WTC11 (cell line): ENCODE measurements around the gene ACBD4. TPM values are rescaled to one million over a fixed set of nuclear protein-coding genes. Genes with fewer than 3 reads are reported as not detected.

ENCODE experiments used
- CREB1 ChIP-seq: sonication (generic); formaldehyde crosslinking; IDR thresholded peaks from 2 replicates; pipeline ENCODE4 v1.8.0; 2023; ENCODE audit warnings: mild to moderate bottlenecking, missing genetic modification reagents
- CREM ChIP-seq: sonication (generic); formaldehyde crosslinking; IDR thresholded peaks from 2 replicates; pipeline ENCODE4 v1.8.1; 2022; ENCODE audit warnings: mild to moderate bottlenecking, missing genetic modification reagents, moderate library complexity
- E2F1 ChIP-seq: sonication (generic); formaldehyde crosslinking; IDR thresholded peaks from 2 replicates; pipeline ENCODE4 v1.8.0; 2022; ENCODE audit warnings: mild to moderate bottlenecking, missing genetic modification reagents
- ETV6 ChIP-seq: sonication (generic); formaldehyde crosslinking; IDR thresholded peaks from 2 replicates; pipeline ENCODE4 v1.8.1; 2022; ENCODE audit warnings: mild to moderate bottlenecking, missing genetic modification reagents
- FOXJ3 ChIP-seq: sonication (generic); formaldehyde crosslinking; IDR thresholded peaks from 2 replicates; pipeline ENCODE4 v1.9.0; 2021; ENCODE audit warnings: missing genetic modification reagents, mild to moderate bottlenecking, borderline replicate concordance
- FOXP1 ChIP-seq: sonication (generic); formaldehyde crosslinking; IDR thresholded peaks from 2 replicates; pipeline ENCODE4 v1.8.0; 2022; ENCODE audit warnings: missing genetic modification reagents, mild to moderate bottlenecking, moderate library complexity, borderline replicate concordance
- GRHL2 ChIP-seq: fragments of 250-450 bp; sonication (Bioruptor Pico); IDR thresholded peaks from 2 replicates; pipeline ENCODE4 v1.8.0; 2022; ENCODE audit warnings: mild to moderate bottlenecking, moderate library complexity; ENCODE audit not compliant: insufficient replicate concordance, severe bottlenecking
- NFE2L1 ChIP-seq: sonication (generic); formaldehyde crosslinking; IDR thresholded peaks from 2 replicates; pipeline ENCODE4 v1.8.1; 2023; ENCODE audit warnings: missing genetic modification reagents
- NR1H2 ChIP-seq: sonication (generic); formaldehyde crosslinking; IDR thresholded peaks from 2 replicates; pipeline ENCODE4 v1.9.0; 2021; ENCODE audit warnings: mild to moderate bottlenecking, moderate library complexity, missing genetic modification reagents
- NR2C2 ChIP-seq: sonication (generic); formaldehyde crosslinking; IDR thresholded peaks from 2 replicates; pipeline ENCODE4 v1.8.0; 2022; ENCODE audit warnings: mild to moderate bottlenecking, missing genetic modification reagents
- OVOL2 ChIP-seq: fragments of 250-450 bp; sonication (Bioruptor Pico); IDR thresholded peaks from 2 replicates; pipeline ENCODE4 v1.9.0; 2021; ENCODE audit warnings: mild to moderate bottlenecking, borderline replicate concordance
- TEAD1 ChIP-seq: sonication (generic); formaldehyde crosslinking; IDR thresholded peaks from 2 replicates; pipeline ENCODE4 v1.8.0; 2022; ENCODE audit warnings: mild to moderate bottlenecking, missing genetic modification reagents
- TP53 ChIP-seq: sonication (generic); formaldehyde crosslinking; IDR thresholded peaks from 2 replicates; pipeline ENCODE4 v1.8.1; 2023; ENCODE audit warnings: mild to moderate bottlenecking, missing genetic modification reagents
- ZBTB21 ChIP-seq: sonication (generic); formaldehyde crosslinking; IDR thresholded peaks from 2 replicates; pipeline ENCODE4 v1.8.1; 2023; ENCODE audit warnings: mild to moderate bottlenecking, missing genetic modification reagents, borderline replicate concordance
- ZMAT4 ChIP-seq: fragments of 250-450 bp; sonication (Bioruptor Pico); IDR thresholded peaks from 2 replicates; pipeline ENCODE4 v1.9.0; 2021; ENCODE audit warnings: mild to moderate bottlenecking
- ZNF121 ChIP-seq: sonication (generic); formaldehyde crosslinking; IDR thresholded peaks from 2 replicates; pipeline ENCODE4 v1.8.0; 2023; ENCODE audit warnings: missing genetic modification reagents
- ZNF232 ChIP-seq: sonication (generic); formaldehyde crosslinking; IDR thresholded peaks from 2 replicates; pipeline ENCODE4 v1.8.0; 2022; ENCODE audit warnings: mild to moderate bottlenecking, missing genetic modification reagents
- ZNF281 ChIP-seq: sonication (generic); formaldehyde crosslinking; IDR thresholded peaks from 2 replicates; pipeline ENCODE4 v1.8.0; 2023; ENCODE audit warnings: mild to moderate bottlenecking, missing genetic modification reagents
- ZNF317 ChIP-seq: sonication (generic); formaldehyde crosslinking; IDR thresholded peaks from 2 replicates; pipeline ENCODE4 v1.8.1; 2023; ENCODE audit warnings: low read depth, mild to moderate bottlenecking, moderate library complexity, missing genetic modification reagents, borderline replicate concordance
- ZNF396 ChIP-seq: fragments of 250-450 bp; sonication (Bioruptor Pico); IDR thresholded peaks from 2 replicates; pipeline ENCODE4 v1.8.0; 2021; ENCODE audit warnings: mild to moderate bottlenecking, moderate library complexity, borderline replicate concordance
- ZNF416 ChIP-seq: fragments of 250-450 bp; sonication (Bioruptor Pico); IDR thresholded peaks from 2 replicates; pipeline ENCODE4 v1.9.0; 2021; ENCODE audit warnings: mild to moderate bottlenecking, inconsistent platforms
- ZNF423 ChIP-seq: fragments of 250-450 bp; sonication (Bioruptor Pico); IDR thresholded peaks from 2 replicates; pipeline ENCODE4 v2.1.2; 2022; ENCODE audit warnings: mild to moderate bottlenecking, moderate library complexity
- total RNA-seq: library from RNA; stranded (reverse); gene quantifications from 3 replicates; pipeline ENCODE4 v1.2.3, GENCODE V29; 2021
- TF ChIP-seq, protein P1 (sequence below): fragments of 250-450 bp; sonication (Bioruptor Pico); IDR thresholded peaks from 2 replicates; pipeline ENCODE4 v1.9.0; 2021; ENCODE audit warnings: mild to moderate bottlenecking, borderline replicate concordance
- TF ChIP-seq, protein P2 (sequence below): sonication (generic); formaldehyde crosslinking; IDR thresholded peaks from 2 replicates; pipeline ENCODE4 v1.8.1; 2023; ENCODE audit warnings: mild to moderate bottlenecking, missing genetic modification reagents
- TF ChIP-seq, protein P3 (sequence below): fragments of 250-450 bp; sonication (Bioruptor Pico); conservative IDR thresholded peaks from 2 replicates; pipeline ENCODE4 v1.9.0; 2021; ENCODE audit warnings: mild to moderate bottlenecking

The ACBD4 gene
- total RNA-seq, 1 experiment from 2014 or later = 12.7 TPM

GRCh38 chr17:45135192-45135977, at the start of gene ACBD4 (continued):
- TF ChIP-seq, protein P1, sequence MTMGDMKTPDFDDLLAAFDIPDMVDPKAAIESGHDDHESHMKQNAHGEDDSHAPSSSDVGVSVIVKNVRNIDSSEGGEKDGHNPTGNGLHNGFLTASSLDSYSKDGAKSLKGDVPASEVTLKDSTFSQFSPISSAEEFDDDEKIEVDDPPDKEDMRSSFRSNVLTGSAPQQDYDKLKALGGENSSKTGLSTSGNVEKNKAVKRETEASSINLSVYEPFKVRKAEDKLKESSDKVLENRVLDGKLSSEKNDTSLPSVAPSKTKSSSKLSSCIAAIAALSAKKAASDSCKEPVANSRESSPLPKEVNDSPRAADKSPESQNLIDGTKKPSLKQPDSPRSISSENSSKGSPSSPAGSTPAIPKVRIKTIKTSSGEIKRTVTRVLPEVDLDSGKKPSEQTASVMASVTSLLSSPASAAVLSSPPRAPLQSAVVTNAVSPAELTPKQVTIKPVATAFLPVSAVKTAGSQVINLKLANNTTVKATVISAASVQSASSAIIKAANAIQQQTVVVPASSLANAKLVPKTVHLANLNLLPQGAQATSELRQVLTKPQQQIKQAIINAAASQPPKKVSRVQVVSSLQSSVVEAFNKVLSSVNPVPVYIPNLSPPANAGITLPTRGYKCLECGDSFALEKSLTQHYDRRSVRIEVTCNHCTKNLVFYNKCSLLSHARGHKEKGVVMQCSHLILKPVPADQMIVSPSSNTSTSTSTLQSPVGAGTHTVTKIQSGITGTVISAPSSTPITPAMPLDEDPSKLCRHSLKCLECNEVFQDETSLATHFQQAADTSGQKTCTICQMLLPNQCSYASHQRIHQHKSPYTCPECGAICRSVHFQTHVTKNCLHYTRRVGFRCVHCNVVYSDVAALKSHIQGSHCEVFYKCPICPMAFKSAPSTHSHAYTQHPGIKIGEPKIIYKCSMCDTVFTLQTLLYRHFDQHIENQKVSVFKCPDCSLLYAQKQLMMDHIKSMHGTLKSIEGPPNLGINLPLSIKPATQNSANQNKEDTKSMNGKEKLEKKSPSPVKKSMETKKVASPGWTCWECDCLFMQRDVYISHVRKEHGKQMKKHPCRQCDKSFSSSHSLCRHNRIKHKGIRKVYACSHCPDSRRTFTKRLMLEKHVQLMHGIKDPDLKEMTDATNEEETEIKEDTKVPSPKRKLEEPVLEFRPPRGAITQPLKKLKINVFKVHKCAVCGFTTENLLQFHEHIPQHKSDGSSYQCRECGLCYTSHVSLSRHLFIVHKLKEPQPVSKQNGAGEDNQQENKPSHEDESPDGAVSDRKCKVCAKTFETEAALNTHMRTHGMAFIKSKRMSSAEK (CRISPR knock-in tag) = no peak
- TF ChIP-seq FOXP1 (CRISPR knock-in tag) (no peak), ZNF281 (CRISPR knock-in tag) (no peak), ZNF396 (CRISPR knock-in tag) (no peak), GRHL2 (CRISPR knock-in tag) (no peak), ZNF232 (CRISPR knock-in tag) (no peak), OVOL2 (no peak), FOXJ3 (CRISPR knock-in tag) (no peak), NR1H2 (CRISPR knock-in tag) (no peak), ZMAT4 (no peak), ZNF416 (CRISPR knock-in tag) (0 out of 2 replicates have a peak, but pooled peaks have one; percentile 55), ZNF317 (CRISPR knock-in tag) (no peak), ZNF423 (CRISPR knock-in tag) (peak; percentile 64), ETV6 (no peak), CREB1 (CRISPR knock-in tag) (no peak), ZNF121 (CRISPR knock-in tag) (peak; percentile 49; the same call in 1 of the 2 replicates), TEAD1 (0 out of 2 replicates have a peak, but pooled peaks have one; percentile 40), CREM (CRISPR knock-in tag) (peak; percentile 79), NR2C2 (CRISPR knock-in tag) (no peak), ZBTB21 (CRISPR knock-in tag) (no peak), NFE2L1 (CRISPR knock-in tag) (no peak), E2F1 (no peak), TP53 (CRISPR knock-in tag) (no peak)
- TF ChIP-seq, protein P2, sequence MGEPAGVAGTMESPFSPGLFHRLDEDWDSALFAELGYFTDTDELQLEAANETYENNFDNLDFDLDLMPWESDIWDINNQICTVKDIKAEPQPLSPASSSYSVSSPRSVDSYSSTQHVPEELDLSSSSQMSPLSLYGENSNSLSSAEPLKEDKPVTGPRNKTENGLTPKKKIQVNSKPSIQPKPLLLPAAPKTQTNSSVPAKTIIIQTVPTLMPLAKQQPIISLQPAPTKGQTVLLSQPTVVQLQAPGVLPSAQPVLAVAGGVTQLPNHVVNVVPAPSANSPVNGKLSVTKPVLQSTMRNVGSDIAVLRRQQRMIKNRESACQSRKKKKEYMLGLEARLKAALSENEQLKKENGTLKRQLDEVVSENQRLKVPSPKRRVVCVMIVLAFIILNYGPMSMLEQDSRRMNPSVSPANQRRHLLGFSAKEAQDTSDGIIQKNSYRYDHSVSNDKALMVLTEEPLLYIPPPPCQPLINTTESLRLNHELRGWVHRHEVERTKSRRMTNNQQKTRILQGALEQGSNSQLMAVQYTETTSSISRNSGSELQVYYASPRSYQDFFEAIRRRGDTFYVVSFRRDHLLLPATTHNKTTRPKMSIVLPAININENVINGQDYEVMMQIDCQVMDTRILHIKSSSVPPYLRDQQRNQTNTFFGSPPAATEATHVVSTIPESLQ = no peak
- TF ChIP-seq, protein P3, sequence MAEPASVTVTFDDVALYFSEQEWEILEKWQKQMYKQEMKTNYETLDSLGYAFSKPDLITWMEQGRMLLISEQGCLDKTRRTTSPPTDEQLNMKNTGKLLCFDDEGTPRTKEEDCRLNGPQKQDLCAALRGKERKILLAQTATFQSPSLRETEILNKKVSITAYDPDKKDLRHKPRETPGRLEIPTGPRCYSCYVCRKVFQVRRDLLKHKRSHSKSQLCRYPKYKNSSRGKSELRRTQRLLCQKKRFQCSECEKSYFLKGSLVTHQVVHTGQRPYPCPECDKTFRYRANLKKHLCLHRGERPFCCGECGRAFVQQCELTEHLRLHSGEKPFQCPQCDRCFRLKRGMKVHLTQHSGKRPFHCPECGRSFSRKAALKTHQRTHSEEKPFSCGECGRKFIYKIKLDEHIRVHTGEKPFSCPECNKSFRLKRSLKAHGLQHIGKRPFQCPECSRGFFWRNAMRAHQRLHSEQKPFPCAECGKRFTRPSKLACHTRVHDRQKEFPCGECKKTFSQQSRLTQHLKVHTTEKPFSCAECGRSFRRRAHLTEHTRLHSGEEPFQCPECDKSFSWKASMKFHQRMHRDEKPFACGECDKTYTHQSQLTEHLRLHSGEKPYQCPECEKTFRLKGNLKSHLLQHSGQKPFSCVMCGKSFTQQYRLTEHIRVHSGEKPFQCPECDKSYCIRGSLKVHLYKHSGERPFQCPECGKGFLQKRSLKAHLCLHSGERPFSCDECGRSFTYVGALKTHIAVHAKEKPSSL = no peak
